H9 (cell line): ENCODE results near the gene AATF. TPM values are rescaled to one million over a fixed set of nuclear protein-coding genes. Genes with fewer than 3 reads are reported as not detected.

ENCODE experiments used
- DNase-seq: peaks from one replicate; pipeline ENCODE4 v3.0.0-alpha.2; 2017
- H2AFZ ChIP-seq: one replicate; pipeline ENCODE4 v1.6.1; 2013; ENCODE audit warnings: mild to moderate bottlenecking, low read length, control low read depth, moderate library complexity
- H2AK5ac ChIP-seq: 2 replicates; pipeline ENCODE4 v1.6.1; 2013; ENCODE audit warnings: low read length, control low read depth, mixed read lengths; ENCODE audit not compliant: insufficient read length
- H2BK120ac ChIP-seq: one replicate; pipeline ENCODE4 v1.6.1; 2013; ENCODE audit warnings: low read depth, mild to moderate bottlenecking, low read length, control low read depth, inconsistent platforms; ENCODE audit not compliant: poor library complexity, severe bottlenecking
- H2BK12ac ChIP-seq: 2 replicates; pipeline ENCODE4 v1.6.1; 2013; ENCODE audit warnings: low read length, control low read depth, mixed read lengths, low read depth; ENCODE audit not compliant: insufficient read length
- H2BK15ac ChIP-seq: 2 replicates; pipeline ENCODE4 v1.6.1; 2013; ENCODE audit warnings: low read depth, low read length, control low read depth
- H2BK20ac ChIP-seq: one replicate; pipeline ENCODE4 v1.6.1; 2013; ENCODE audit warnings: low read depth, mild to moderate bottlenecking, low read length, control low read depth, inconsistent platforms; ENCODE audit not compliant: poor library complexity, severe bottlenecking
- H2BK5ac ChIP-seq: 2 replicates; pipeline ENCODE4 v1.6.1; 2013; ENCODE audit warnings: low read length, control low read depth, mixed read lengths; ENCODE audit not compliant: insufficient read length
- H3K14ac ChIP-seq: 2 replicates; pipeline ENCODE4 v1.6.1; 2013; ENCODE audit warnings: low read length, control low read depth; ENCODE audit not compliant: insufficient read depth
- H3K18ac ChIP-seq: 2 replicates; pipeline ENCODE4 v1.6.1; 2013; ENCODE audit warnings: low read depth, mild to moderate bottlenecking, mixed read lengths, low read length, control low read depth; ENCODE audit not compliant: insufficient read length
- H3K23ac ChIP-seq: 2 replicates; pipeline ENCODE4 v1.6.1; 2013; ENCODE audit warnings: low read length, control low read depth, mixed read lengths, low read depth; ENCODE audit not compliant: insufficient read length
- H3K23me2 ChIP-seq: 2 replicates; pipeline ENCODE4 v1.6.1; 2013; ENCODE audit warnings: low read depth, mild to moderate bottlenecking, mixed read lengths, low read length, control low read depth; ENCODE audit not compliant: insufficient read length, poor library complexity, severe bottlenecking
- H3K27ac ChIP-seq: 2 replicates; pipeline ENCODE4 v1.5.1; 2013; ENCODE audit warnings: low read length, control low read depth, mixed read lengths, low read depth; ENCODE audit not compliant: insufficient read length
- H3K27me3 ChIP-seq: 2 replicates; pipeline ENCODE4 v1.6.1; 2013; ENCODE audit warnings: low read length, control low read depth, inconsistent platforms; ENCODE audit not compliant: insufficient read depth
- H3K4ac ChIP-seq: 2 replicates; pipeline ENCODE4 v1.6.1; 2013; ENCODE audit warnings: low read depth, mild to moderate bottlenecking, control low read depth, inconsistent platforms, low read length, moderate library complexity
- H3K4me1 ChIP-seq: 2 replicates; pipeline ENCODE4 v1.6.1; 2013; ENCODE audit warnings: low read length, control low read depth, inconsistent platforms; ENCODE audit not compliant: insufficient read depth
- H3K4me2 ChIP-seq: 2 replicates; pipeline ENCODE4 v1.6.1; 2013; ENCODE audit warnings: low read length, control low read depth, mixed read lengths; ENCODE audit not compliant: insufficient read length, insufficient read depth
- H3K56ac ChIP-seq: 2 replicates; pipeline ENCODE4 v1.6.1; 2013; ENCODE audit warnings: low read depth, mild to moderate bottlenecking, mixed read lengths, low read length, control low read depth; ENCODE audit not compliant: insufficient read length
- H3K79me1 ChIP-seq: 2 replicates; pipeline ENCODE4 v1.6.1; 2013; ENCODE audit warnings: low read depth, mild to moderate bottlenecking, moderate library complexity, low read length, control low read depth, inconsistent platforms; ENCODE audit not compliant: insufficient read depth, poor library complexity, severe bottlenecking
- H3K79me2 ChIP-seq: 2 replicates; pipeline ENCODE4 v1.6.1; 2013; ENCODE audit warnings: low read length, control low read depth, inconsistent platforms; ENCODE audit not compliant: insufficient read depth
- H3K9ac ChIP-seq: 2 replicates; pipeline ENCODE4 v1.6.1; 2013; ENCODE audit warnings: low read length, control low read depth, mixed read lengths; ENCODE audit not compliant: insufficient read length; ENCODE audit errors: extremely low read depth
- H3K9me3 ChIP-seq: one replicate; pipeline ENCODE4 v1.6.1; 2013; ENCODE audit warnings: low read depth, low read length, inconsistent platforms; ENCODE audit not compliant: control insufficient read depth
- H3T11ph ChIP-seq: one replicate; pipeline ENCODE4 v1.6.1; 2013; ENCODE audit warnings: mild to moderate bottlenecking, low read length, control low read depth, inconsistent platforms
- H4K20me1 ChIP-seq: one replicate; pipeline ENCODE4 v1.6.1; 2013; ENCODE audit not compliant: control insufficient read depth, insufficient read length, insufficient read depth
- H4K5ac ChIP-seq: 2 replicates; pipeline ENCODE4 v1.6.1; 2013; ENCODE audit warnings: low read depth, mild to moderate bottlenecking, mixed read lengths, low read length, control low read depth; ENCODE audit not compliant: insufficient read length
- H4K8ac ChIP-seq: replicated peaks from 2 replicates; pipeline ENCODE4 v1.6.1; 2013; ENCODE audit warnings: low read length, control low read depth, mixed read lengths, low read depth; ENCODE audit not compliant: insufficient read length
- H4K91ac ChIP-seq: 2 replicates; pipeline ENCODE4 v1.6.1; 2013; ENCODE audit warnings: low read depth, mild to moderate bottlenecking, moderate library complexity, mixed read lengths, low read length, control low read depth; ENCODE audit not compliant: insufficient read length
- H3K27ac Mint-ChIP-seq, 3 experiments: 2 replicates in 2 of 3; 3 replicates in 1 of 3; pipeline ENCODE4 v1.8.0; 2020 to 2021; ENCODE audit warnings: mixed read lengths in 3 of 3, mild to moderate bottlenecking in 1 of 3, moderate library complexity in 1 of 3
- H3K27me3 Mint-ChIP-seq: 2 replicates; pipeline ENCODE4 v1.8.0; 2021; ENCODE audit warnings: low read depth, mild to moderate bottlenecking, moderate library complexity, mixed read lengths
- H3K36me3 Mint-ChIP-seq, 3 experiments: 2 replicates in 2 of 3; 3 replicates in 1 of 3; pipeline ENCODE4 v1.8.0; 2020 to 2021; ENCODE audit warnings: low read depth in 3 of 3, mixed read lengths in 3 of 3; ENCODE audit not compliant: insufficient read depth in 1 of 3
- H3K4me1 Mint-ChIP-seq, 2 experiments: 2 replicates each; pipeline ENCODE4 v1.8.0; 2020; ENCODE audit warnings: mixed read lengths in 2 of 2
- H3K4me3 Mint-ChIP-seq, 2 experiments: 2 replicates in 1 of 2; 3 replicates in 1 of 2; pipeline ENCODE4 v1.8.0; 2020 to 2021; ENCODE audit warnings: mild to moderate bottlenecking in 2 of 2, mixed read lengths in 2 of 2, moderate library complexity in 1 of 2
- H3K9me3 Mint-ChIP-seq, 2 experiments: 2 replicates in 1 of 2; 3 replicates in 1 of 2; pipeline ENCODE4 v1.8.0; 2020; ENCODE audit warnings: mild to moderate bottlenecking in 2 of 2, mixed read lengths in 2 of 2, moderate library complexity in 1 of 2
- WGBS: extraction: QIAGEN DNeasy Blood & Tissue Kit; methylation state at CpG from one replicate; pipeline ENCODE4 v1.1.7; 2013; ENCODE audit warnings: missing lambda C conversion rate, low lambda C conversion rate, mixed read lengths; ENCODE audit not compliant: insufficient read length; ENCODE audit errors: extremely low coverage; 5-methylcytosine and 5-hydroxymethylcytosine counted together
- total RNA-seq: library from RNA; stranded (reverse); gene quantifications from 2 replicates; pipeline ENCODE4 v1.2.1, GENCODE V29; 2021
- TF ChIP-seq, protein P1 (sequence below): fragments of 200-600 bp; sonication (generic); conservative IDR thresholded peaks from 3 replicates; pipeline ENCODE4 v1.8.0; 2021; ENCODE audit warnings: antibody characterized with exemption, mild to moderate bottlenecking

The AATF gene
- total RNA-seq, 1 experiment from 2014 or later, result 69.6 TPM

GRCh38 chr17:37098910-37099664 lies 150.3 kb downstream of the AATF start:
- Histone ChIP-seq H4K91ac (no peak overlapping the region), H2BK12ac (no peak overlapping the region), H2BK120ac (no peak overlapping the region), H2BK20ac (no peak overlapping the region), H2BK5ac (no peak overlapping the region), H3K4ac (no peak overlapping the region), H2BK15ac (no peak overlapping the region), H3K23ac (no peak overlapping the region), H4K20me1 (no peaks in the 10 kb centered on the region), H4K5ac (no peak overlapping the region), H3K23me2 (no peaks in the 10 kb centered on the region), H3K79me1 (no peaks in the 10 kb centered on the region), H3K56ac (no peak overlapping the region), H3K79me2 (no peaks in the 10 kb centered on the region), H2AFZ (no peak overlapping the region), H2AK5ac (no peak overlapping the region), H3K14ac (no peak overlapping the region), H3K9me3 (no peaks in the 10 kb centered on the region), H3K4me2 (no peak overlapping the region), H3K27ac (no peak overlapping the region), H3K9ac (no peak overlapping the region), H3K4me1 (0 out of 2 replicates have a peak, but pooled peaks cover 3% of the 10 kb centered on the region), H4K8ac (no peak overlapping the region), H3K18ac (no peak overlapping the region), H3T11ph (no peak overlapping the region), H3K27me3 (no peaks in the 10 kb centered on the region)
- no peaks in the 10 kb centered on the region for H3K9me3 Mint-ChIP-seq
- TF ChIP-seq, protein P1, sequence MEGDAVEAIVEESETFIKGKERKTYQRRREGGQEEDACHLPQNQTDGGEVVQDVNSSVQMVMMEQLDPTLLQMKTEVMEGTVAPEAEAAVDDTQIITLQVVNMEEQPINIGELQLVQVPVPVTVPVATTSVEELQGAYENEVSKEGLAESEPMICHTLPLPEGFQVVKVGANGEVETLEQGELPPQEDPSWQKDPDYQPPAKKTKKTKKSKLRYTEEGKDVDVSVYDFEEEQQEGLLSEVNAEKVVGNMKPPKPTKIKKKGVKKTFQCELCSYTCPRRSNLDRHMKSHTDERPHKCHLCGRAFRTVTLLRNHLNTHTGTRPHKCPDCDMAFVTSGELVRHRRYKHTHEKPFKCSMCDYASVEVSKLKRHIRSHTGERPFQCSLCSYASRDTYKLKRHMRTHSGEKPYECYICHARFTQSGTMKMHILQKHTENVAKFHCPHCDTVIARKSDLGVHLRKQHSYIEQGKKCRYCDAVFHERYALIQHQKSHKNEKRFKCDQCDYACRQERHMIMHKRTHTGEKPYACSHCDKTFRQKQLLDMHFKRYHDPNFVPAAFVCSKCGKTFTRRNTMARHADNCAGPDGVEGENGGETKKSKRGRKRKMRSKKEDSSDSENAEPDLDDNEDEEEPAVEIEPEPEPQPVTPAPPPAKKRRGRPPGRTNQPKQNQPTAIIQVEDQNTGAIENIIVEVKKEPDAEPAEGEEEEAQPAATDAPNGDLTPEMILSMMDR, result no peak
- H3K27me3 Mint-ChIP-seq, result no peaks in the 10 kb centered on the region; the same call in 1 of the 2 replicates
- no peak overlapping the region for H3K4me3 Mint-ChIP-seq
- DNase-seq, result no peak
- H3K4me1 Mint-ChIP-seq, result peaks cover 30 to 33% of the 10 kb centered on the region in 2 experiments
- no CpG with 5 or more reads among the region's 9 CpGs for WGBS
- peaks cover 37 to 73% (median 70%) of the 10 kb centered on the region in 3 experiments; a peak in 6 of 7 replicates for H3K36me3 Mint-ChIP-seq
- peak overlapping the region; percentile 69 to 85 (median 73); a peak in 4 of 7 replicates for H3K27ac Mint-ChIP-seq
